ENCODE results near the gene MND1.

- TF ChIP-seq CTCF (conservative IDR thresholded peaks at IDR 0.05; ENCODE audit: low read depth, low read length): no peak
- no peak for TF ChIP-seq EZH2 (IDR thresholded peaks at IDR 0.05; ENCODE audit: low read length, unreplicated experiment)
- TF ChIP-seq EZH2phosphoT487 (IDR thresholded peaks at IDR 0.05; ENCODE audit: borderline replicate concordance, low read length): no peak
Observed at GRCh38 chr4:153341575-153342090, 2.9 kb upstream of the MND1 start.
